K562 (cell line): ENCODE data around the gene THOC1. TPM values are rescaled to one million over a fixed set of nuclear protein-coding genes. Genes with fewer than 3 reads are reported as not detected.
A peak's percentile ranks its signal among the peaks of the same experiment; 100 is the strongest.

Experiments
- ATAC-seq: fragments of 200-7000 bp; cut with Tn5 transposase; 3 replicates; pipeline ENCODE4 v1.9.1; 2020; ENCODE audit warnings: moderate library complexity
- BruUV-seq: library from RNA; stranded (reverse); fragments of 400-500 nt; replicated peaks from 2 replicates; lab custom pipeline; 2021; lab: Mats Ljungman, UMichigan
- CTCF ChIA-PET: fragments of 300-600 bp; formaldehyde crosslinking; extraction: SDS; loops from one replicate; lab custom pipeline; 2021; ENCODE audit warnings: low intra/inter-chr PET ratio; lab: Yijun Ruan, JAX
- POLR2A ChIA-PET: fragments of 300-600, 350-650 bp; sonication (Branson Sonifier 250); formaldehyde crosslinking; extraction: SDS; loops from one replicate; lab custom pipeline; 2021; ENCODE audit warnings: antibody characterized with exemption, inconsistent platforms; lab: Yijun Ruan, JAX
- DNase-seq, 4 experiments: peaks; one replicate each; pipeline versions ENCODE4 v3.0.0 to v3.0.0-alpha.2; 2011 to 2018; ENCODE audit warnings: low spot score in 3 of 4, mixed read lengths in 3 of 4; ENCODE audit errors: extremely low read depth in 1 of 4
- FAIRE-seq: peaks from 2 replicates; lab custom pipeline; 2011; peaks lifted over from hg19 to GRCh38; lab: Jason Lieb, UNC
- H2AFZ ChIP-seq: 2 replicates; pipeline ENCODE4 v1.6.0; 2011; ENCODE audit warnings: low read depth, low read length, control low read depth, inconsistent platforms
- H3K27ac ChIP-seq: fragments of 200-600 bp; 3 replicates; pipeline ENCODE4 v1.8.0; 2011; ENCODE audit warnings: low read depth, mild to moderate bottlenecking, control low read depth, inconsistent platforms, low read length, moderate library complexity, mixed read lengths; ENCODE audit errors: extremely low read depth
- H3K27me3 ChIP-seq, 2 experiments: fragments of 300-600 bp in 1 of 2; 2 replicates in 1 of 2; 3 replicates in 1 of 2; pipeline versions ENCODE4 v1.6.0 to v1.8.0; 2011; ENCODE audit warnings: inconsistent platforms in 2 of 2, low read length in 2 of 2, mild to moderate bottlenecking in 1 of 2, mixed read lengths in 1 of 2, moderate library complexity in 1 of 2; ENCODE audit not compliant: control insufficient read depth in 2 of 2, insufficient read depth in 2 of 2
- H3K36me3 ChIP-seq: fragments of 300-600 bp; 3 replicates; pipeline ENCODE4 v1.8.0; 2011; ENCODE audit warnings: mild to moderate bottlenecking, low read length, inconsistent platforms; ENCODE audit not compliant: control insufficient read depth, insufficient read depth
- H3K4me1 ChIP-seq, 2 experiments: fragments of 200-600 bp in 1 of 2; replicated peaks in 1 of 2; 2 replicates in 1 of 2; 3 replicates in 1 of 2; pipeline versions ENCODE4 v1.5.1 to v1.8.0; 2011; ENCODE audit warnings: inconsistent platforms in 2 of 2, low read length in 2 of 2, mild to moderate bottlenecking in 1 of 2, mixed read lengths in 1 of 2, moderate library complexity in 1 of 2; ENCODE audit not compliant: control insufficient read depth in 2 of 2, insufficient read depth in 2 of 2
- H3K4me2 ChIP-seq: 2 replicates; pipeline ENCODE4 v1.6.1; 2011; ENCODE audit warnings: low read length, control low read depth, inconsistent platforms, mixed read lengths; ENCODE audit not compliant: insufficient read depth
- H3K4me3 ChIP-seq: fragments of 200-600 bp; sonication (generic), shearing (Covaris generic); 2 replicates; pipeline ENCODE4 v1.5.1; 2016; ENCODE audit warnings: control low read depth, inconsistent platforms
- H3K79me2 ChIP-seq: fragments of 200-600 bp; 3 replicates; pipeline ENCODE4 v1.8.0; 2011; ENCODE audit warnings: low read length, inconsistent platforms; ENCODE audit not compliant: control insufficient read depth, insufficient read depth
- H3K9ac ChIP-seq, 2 experiments: 2 replicates each; pipeline versions ENCODE4 v1.6.0 to v1.6.1; 2011; ENCODE audit warnings: low read depth in 2 of 2, low read length in 2 of 2, control low read depth in 1 of 2, inconsistent platforms in 1 of 2, mild to moderate bottlenecking in 1 of 2, mixed read lengths in 1 of 2; ENCODE audit not compliant: insufficient read depth in 1 of 2
- H3K9me1 ChIP-seq: one replicate; pipeline ENCODE4 v1.6.0; 2011; ENCODE audit warnings: inconsistent platforms, mild to moderate bottlenecking, low read length, moderate library complexity; ENCODE audit not compliant: control insufficient read depth, insufficient read depth
- H3K9me3 ChIP-seq: replicated peaks from 2 replicates; pipeline ENCODE4 v1.5.1; 2011; ENCODE audit warnings: low read depth, low read length, inconsistent platforms; ENCODE audit not compliant: control insufficient read depth, insufficient read depth
- H4K20me1 ChIP-seq: replicated peaks from 2 replicates; pipeline ENCODE4 v1.6.1; 2011; ENCODE audit warnings: low read length, inconsistent platforms, mixed read lengths; ENCODE audit not compliant: control insufficient read depth, insufficient read depth
- BHLHE40 ChIP-seq: IDR thresholded peaks from 2 replicates; pipeline ENCODE4 v1.6.1; 2011; ENCODE audit warnings: low read length, improper control_type of control experiment
- TAL1 ChIP-seq: fragments of 450-650 bp; IDR thresholded peaks from 2 replicates; pipeline ENCODE4 v1.6.1; 2016; ENCODE audit warnings: mild to moderate bottlenecking
- ZNF518B ChIP-seq: fragments of 250-450 bp; sonication (Bioruptor Pico); IDR thresholded peaks from 2 replicates; pipeline ENCODE4 v1.5.0; 2021; ENCODE audit warnings: mild to moderate bottlenecking, moderate library complexity
- ZNF551 ChIP-seq: fragments of 250-450 bp; sonication (Bioruptor Pico); IDR thresholded peaks from 2 replicates; pipeline ENCODE4 v1.5.0; 2021; ENCODE audit warnings: mild to moderate bottlenecking, moderate library complexity
- WGBS: fragments of 100-300 bp; shearing (Covaris generic); methylation state at CpG from one replicate; pipeline ENCODE4 v1.1.6; 2016; ENCODE audit warnings: low coverage, mixed read lengths; ENCODE audit not compliant: insufficient coverage; ENCODE audit errors: missing lambda C conversion rate; 5-methylcytosine and 5-hydroxymethylcytosine counted together
- in situ Hi-C: fragments of 300-500 bp; cut with MboI; formaldehyde crosslinking; loops from 4 replicates; pipeline ENCODE4 v1.15.0; 2018; ENCODE audit warnings: inconsistent platforms, mixed read lengths
- intact Hi-C: fragments of 100-400 bp; cut with micrococcal nuclease; formaldehyde crosslinking; loops from 2 replicates; pipeline ENCODE4 v1.14.2; 2022
- polyA plus RNA-seq, 8 experiments: library from polyadenylated mRNA; depleted of rRNA in 4 of 8; stranded (reverse) in 5 of 8; unstranded in 3 of 8; fragments of >200 nt; fragmentation: Nextera tagmentation in 2 of 8; fragmentation: Illumina TruSeq in 1 of 8; extraction: Ambion mirVana in 2 of 8; extraction: Trizol in 1 of 8; gene quantifications; 2 replicates each; pipeline versions ENCODE4 v1.2.1 to v1.2.3, GENCODE V29; 2011 to 2014; ENCODE audit warnings: inconsistent platforms in 1 of 8, missing spikeins in 1 of 8
- total RNA-seq, 7 experiments: library from RNA; depleted of rRNA in 6 of 7; stranded (reverse); fragments of >200 nt in 6 of 7; fragmentation: Illumina TruSeq in 2 of 7; extraction: Trizol in 2 of 7; gene quantifications; 2 replicates each; pipeline versions ENCODE4 v1.2.1 to v1.2.3, GENCODE V29; 2011 to 2021; ENCODE audit warnings: low replicate concordance in 1 of 7

Gene THOC1
- total and polyA plus RNA-seq, 9 of the 15 experiments (the other 6 are each of a cell fraction or from before 2014, with no cell fraction given) = 71.1 to 143 (median 107) TPM

GRCh38 chr18:303607-304006 is 35.8 kb upstream of the THOC1 start:
- TF ChIP-seq TAL1 = no peak
- no peak for TF ChIP-seq ZNF518B (CRISPR knock-in tag)
- 0 out of 2 replicates have a peak, but pooled peaks have one; percentile 1 for TF ChIP-seq BHLHE40
- no peak for TF ChIP-seq ZNF551
- peaks cover 2 to 10% of the 10 kb centered on the region in 2 experiments; a peak in 2 of 5 replicates for H3K27me3 ChIP-seq
- DNase-seq (no peak), ATAC-seq (peak; percentile 10; the same call in 1 of the 3 replicates), FAIRE-seq (no peak)
- H3K27ac ChIP-seq = no peak overlapping the region
- no peaks in the 10 kb centered on the region for H4K20me1 ChIP-seq
- ChIA-PET CTCF (interaction anchor here (0.6 kb wide), 1 partner anchor 10 kb away, joined by 4 read pairs; no protein-coding TSS in a partner anchor), POLR2A (interaction anchor here (1.9 to 2.8 kb wide), 2 partner anchors 10 to 13 kb away, joined by 4 to 15 read pairs; no protein-coding TSS in a partner anchor)
- in situ Hi-C loops (no loop called here), intact Hi-C loops (no loop called here)
- peak overlapping the region; percentile 40; the same call in 1 of the 2 replicates for H2AFZ ChIP-seq
- peaks cover 0 to 19% of the 10 kb centered on the region in 2 experiments; a peak in 4 of 5 replicates for H3K4me1 ChIP-seq
- no peaks in the 10 kb centered on the region for H3K79me2 ChIP-seq
- H3K9me1 ChIP-seq = no peaks in the 10 kb centered on the region
- BruUV-seq = no TSS peak
- 26% methylated on average over 2 of the region's 2 CpGs for WGBS
- H3K4me3 ChIP-seq = no peak overlapping the region
- no peaks in the 10 kb centered on the region for H3K9me3 ChIP-seq
- H3K36me3 ChIP-seq = no peaks in the 10 kb centered on the region
- H3K9ac ChIP-seq = no peak overlapping the region
- no peak overlapping the region for H3K4me2 ChIP-seq
